Activated T-helper 1 cell treated with anti-CD3 and anti-CD28 coated beads, Interleukin-2, amount 50 U/mL, for 16 hours (primary cell): ENCODE data around the gene CCDC148.

Source experiments
- DNase-seq, 2 donors: peaks; one replicate each; pipeline ENCODE4 v3.0.0-alpha.2; 2020; ENCODE audit warnings: low read depth in 1 of 2, low spot score in 1 of 2

Gene CCDC148

DNA sequence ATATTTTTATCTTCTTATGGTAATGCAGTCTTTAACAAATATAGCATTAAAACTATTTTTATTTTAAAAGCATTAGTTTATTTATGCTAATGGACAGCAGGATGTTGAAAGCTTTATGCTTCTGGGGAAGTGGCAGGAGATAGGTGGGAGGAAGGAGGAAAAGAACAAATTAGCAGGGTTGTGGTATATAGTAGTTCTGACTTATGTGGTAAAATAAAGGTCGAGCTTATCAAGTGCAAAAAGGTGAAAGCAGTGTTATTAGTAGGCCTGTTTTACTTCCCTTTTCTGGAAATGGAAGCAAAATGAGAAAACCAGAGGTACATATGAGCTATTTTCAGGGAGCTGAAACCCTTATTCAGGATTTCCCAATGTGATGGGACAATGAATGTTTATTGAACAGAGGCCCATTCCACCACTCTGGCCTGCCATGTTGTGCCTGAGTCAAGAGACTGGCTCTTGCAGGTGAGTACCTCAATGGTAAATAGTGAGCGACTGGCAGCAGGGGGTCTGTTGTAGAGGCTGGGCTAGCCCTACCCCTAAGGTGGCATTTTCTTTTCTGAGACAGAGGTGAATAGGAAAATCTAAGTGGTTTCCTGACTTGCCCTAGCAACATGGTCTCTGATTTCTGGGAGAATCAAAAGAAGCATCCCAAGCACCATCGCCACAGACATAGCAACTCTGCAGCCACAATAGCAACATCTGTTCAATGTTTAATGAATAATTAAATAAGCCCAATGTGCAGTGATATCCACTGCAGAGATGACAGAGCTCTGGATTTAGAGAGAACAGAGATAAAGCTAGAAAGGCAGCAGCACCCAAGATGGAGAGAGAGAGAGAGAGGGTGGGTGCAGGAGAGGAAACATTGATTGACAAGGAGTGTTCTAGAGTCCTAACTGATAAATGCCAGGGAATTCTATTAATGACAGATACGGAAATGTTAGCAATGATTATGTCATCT is 235.2 kb downstream of the CCDC148 start:
- DNase-seq = no peak

DNA sequence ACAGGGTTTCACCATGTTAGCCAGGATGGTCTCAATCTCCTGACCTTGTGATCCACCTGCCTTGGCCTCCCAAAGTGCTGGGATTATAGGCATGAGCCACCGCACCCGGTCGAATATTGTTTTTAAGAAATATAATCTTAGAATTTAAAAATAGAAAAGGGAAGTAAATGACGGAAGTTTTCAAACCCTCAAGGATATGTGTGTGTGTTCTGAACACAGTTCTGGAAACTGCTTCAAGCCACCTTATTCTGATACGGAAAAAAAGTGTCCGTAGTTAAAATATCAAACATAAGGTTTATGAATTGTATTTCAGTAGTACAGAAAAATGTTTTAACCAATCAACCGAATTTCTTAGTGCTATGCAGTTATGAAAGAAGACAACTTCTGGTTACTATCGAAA is 239.0 kb downstream of the CCDC148 start:
- no peak for DNase-seq

DNA sequence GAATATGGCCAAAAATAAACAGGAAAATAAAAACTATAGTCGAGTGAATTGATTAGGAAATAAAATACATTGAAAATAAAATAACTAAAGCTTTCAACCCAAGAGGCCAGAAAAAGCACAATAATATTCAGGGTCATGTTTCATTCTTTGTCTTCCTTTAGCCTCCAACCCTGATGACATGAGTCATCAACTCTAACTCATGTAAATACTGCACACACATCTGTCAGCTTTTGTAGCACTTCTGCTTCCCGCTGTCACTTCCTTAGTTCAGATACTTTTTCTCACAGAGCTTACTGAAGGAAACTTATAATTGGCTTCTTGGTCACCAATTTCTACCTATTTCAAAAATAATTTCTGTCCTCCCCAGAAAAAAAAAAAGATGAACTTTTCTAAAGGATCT is 242.1 kb downstream of the CCDC148 start:
- no peak for DNase-seq

GRCh38 chr2:158213773-158214172 is 242.8 kb downstream of the CCDC148 start:
- DNase-seq = no peak

DNA sequence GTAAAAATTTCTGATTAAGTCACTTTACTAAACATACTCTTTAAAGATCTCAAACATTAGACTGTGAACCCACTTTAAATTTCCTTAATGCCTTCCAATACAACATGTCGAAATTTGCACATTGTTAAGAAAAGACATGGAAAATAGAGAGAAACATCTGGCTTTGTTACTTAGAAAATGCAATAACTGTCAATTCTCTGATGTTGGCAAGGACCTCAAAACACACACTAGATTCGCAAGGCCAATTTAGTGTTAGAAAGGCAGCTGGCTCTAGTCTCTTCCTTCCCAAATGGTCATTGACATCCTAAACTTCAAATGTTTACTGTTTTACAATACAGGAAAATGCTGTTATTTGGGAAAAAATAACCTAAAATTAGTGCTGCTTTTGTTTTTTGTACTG is 244.3 kb downstream of the CCDC148 start:
- DNase-seq = no peak

GRCh38 chr2:158211502-158211901 is 245.1 kb downstream of the CCDC148 start:
- DNase-seq = no peak

DNA sequence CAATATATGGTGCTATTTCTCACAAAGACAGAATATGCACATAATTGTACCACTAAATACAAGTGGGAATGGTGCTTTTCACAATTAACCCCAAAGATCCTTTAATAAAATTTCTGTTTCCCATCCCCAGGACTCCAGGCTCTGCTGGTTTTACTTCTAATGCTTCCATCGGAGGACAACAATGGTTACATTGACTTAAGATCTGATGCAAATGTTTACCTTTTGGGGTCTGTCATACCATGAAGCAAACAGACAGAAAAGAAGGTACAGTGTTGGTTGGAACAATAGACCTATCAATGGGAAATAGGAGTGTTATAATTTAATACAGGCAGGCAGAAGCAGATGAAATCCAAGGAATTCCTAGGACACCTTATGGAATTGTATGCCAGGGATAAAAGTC is 249.2 kb downstream of the CCDC148 start:
- no peak for DNase-seq

- DNase-seq = no peak
Measured at GRCh38 chr2:158205215-158205614, 251.3 kb downstream of the CCDC148 start.

DNA sequence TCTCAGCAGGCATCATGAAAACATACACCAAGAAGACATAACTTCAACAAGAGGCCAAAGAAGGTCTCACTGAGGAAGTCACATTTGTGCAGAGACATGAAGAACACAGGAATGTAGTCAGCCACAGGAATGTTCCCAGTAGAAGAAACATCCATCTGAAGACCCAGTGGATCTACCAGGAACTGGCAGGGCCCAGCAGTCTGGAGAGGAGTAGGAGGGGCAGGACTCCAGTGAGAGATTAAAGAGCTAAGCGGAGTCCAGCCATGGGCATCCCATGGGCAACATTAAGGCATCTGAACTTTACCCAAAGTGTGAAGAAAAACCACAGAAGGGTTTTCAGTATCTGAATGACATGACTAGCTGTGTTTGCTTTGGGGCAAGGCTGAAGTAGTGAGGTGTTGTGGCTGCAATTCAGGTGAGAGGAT is 251.8 kb downstream of the CCDC148 start:
- DNase-seq = no peak

- DNase-seq = no peak
Measured at GRCh38 chr2:158202161-158202815, 254.3 kb downstream of the CCDC148 start.

- DNase-seq = no peak
Measured at GRCh38 chr2:158199928-158200650, 256.5 kb downstream of the CCDC148 start.

DNA sequence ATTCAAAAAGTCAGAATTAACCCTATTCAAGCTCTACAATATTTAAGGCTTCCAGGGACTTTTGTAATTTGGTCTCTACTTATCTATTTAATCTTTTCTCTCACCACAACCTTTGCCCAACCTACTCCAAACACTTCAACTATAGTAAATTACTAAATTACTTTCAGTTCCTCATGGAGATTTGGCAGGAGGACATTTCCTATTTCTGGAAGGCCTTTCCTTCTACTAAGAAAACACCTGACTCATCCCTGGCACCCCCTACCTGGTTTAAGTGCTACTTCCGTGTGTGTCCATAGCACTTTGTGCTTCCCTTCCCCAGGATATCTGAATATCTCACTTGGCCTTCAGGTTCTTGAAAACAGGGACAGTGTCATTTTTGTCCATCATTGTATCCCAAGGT is 258.6 kb downstream of the CCDC148 start:
- no peak for DNase-seq

- DNase-seq = no peak
Measured at GRCh38 chr2:158194229-158194628, 262.3 kb downstream of the CCDC148 start.

- DNase-seq = no peak
Measured at GRCh38 chr2:158192515-158193443, 263.8 kb downstream of the CCDC148 start.

GRCh38 chr2:158191076-158191895 is 265.3 kb downstream of the CCDC148 start:
- DNase-seq = no peak

- no peak for DNase-seq
Measured at GRCh38 chr2:158189526-158189925, 267.0 kb downstream of the CCDC148 start.

DNA sequence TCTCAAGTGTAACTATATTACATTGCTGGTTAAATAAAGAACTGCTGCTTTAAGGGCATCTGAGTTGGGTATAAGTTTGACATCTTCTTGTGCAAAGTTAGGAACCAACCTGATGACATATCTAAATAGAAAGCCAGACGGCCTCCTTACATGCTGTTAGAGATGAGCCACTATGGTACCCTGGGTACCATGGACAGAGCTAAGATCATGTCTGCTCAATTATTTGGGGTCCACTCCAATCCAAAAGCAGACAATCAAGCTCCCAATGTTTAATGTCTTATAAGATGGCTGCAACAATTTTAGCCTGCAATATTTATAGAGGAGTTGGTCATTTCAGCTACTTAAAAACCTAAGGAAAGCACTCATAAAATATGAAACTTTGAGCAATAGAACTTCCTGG is 268.6 kb downstream of the CCDC148 start:
- no peak for DNase-seq

- no peak for DNase-seq
Measured at GRCh38 chr2:158184556-158185343, 271.8 kb downstream of the CCDC148 start.

DNA sequence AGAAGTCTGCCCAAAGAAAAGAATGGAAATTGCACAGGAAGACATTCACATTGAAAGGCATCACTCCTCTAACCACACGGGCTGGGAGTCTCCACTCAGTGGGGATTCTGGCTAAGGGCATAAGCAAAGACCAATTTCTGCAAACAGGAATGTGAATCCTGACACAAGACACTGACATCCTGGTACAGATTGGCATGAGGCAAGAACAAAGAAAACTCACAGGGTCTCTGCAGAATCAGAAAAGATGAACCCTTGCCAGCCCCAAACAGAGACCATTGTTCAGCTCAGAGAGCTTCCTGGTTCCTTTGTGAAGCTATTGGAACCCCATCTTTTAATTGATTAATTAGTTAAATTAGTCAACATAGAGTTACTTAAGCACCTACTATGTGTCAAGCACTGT is 272.6 kb downstream of the CCDC148 start:
- DNase-seq = no peak
